ENCODE results near the gene SLX9.

The SLX9 gene

DNA sequence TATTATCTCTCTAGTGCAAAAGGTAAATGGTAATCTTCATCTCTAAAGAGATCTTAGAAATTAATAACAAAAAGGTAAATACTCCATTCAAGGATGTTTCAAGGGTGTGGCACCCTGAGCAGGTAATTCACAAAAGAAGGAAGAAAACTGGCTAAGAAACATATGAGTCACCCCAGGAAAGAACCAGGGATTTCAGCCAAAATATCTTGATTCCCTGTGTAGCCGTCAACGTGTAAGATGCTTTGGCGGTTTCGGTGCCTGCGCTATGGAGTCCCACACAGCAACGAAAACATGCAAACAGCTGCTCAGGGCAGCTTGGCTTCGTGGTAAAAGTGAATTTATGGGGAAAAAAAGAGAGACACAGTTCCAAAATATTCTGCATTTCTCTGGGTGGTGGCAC lies 22.9 kb upstream of the SLX9 start:
- no peak overlapping the region for H3K4me3 ChIP-seq (ENCODE audit: low read depth in 1 of 2, low read length in 2 of 2)
- peaks cover 32 to 35% of the 10 kb centered on the region in 2 donors for H3K4me1 ChIP-seq (ENCODE audit: control insufficient read depth in 1 of 2, insufficient read depth in 2 of 2, low read length in 2 of 2)

GRCh38 chr21:44917446-44918106 lies 22.3 kb upstream of the SLX9 start:
- Histone ChIP-seq H3K9ac (ENCODE audit: low read depth in 1 of 2, low read length in 2 of 2) (no peak overlapping the region), H3K36me3 (ENCODE audit: control insufficient read depth in 1 of 2, insufficient read depth in 2 of 2, low read length in 2 of 2) (no peaks in the 10 kb centered on the region), H3K27me3 (ENCODE audit: control insufficient read depth in 1 of 2, insufficient read depth in 2 of 2, low read length in 2 of 2) (peaks cover 5 to 21% of the 10 kb centered on the region in 2 donors), H3K4me1 (ENCODE audit: control insufficient read depth in 1 of 2, insufficient read depth in 2 of 2, low read length in 2 of 2) (peaks cover 26 to 28% of the 10 kb centered on the region in 2 donors), H3K27ac (ENCODE audit: low read depth, low read length) (no peak overlapping the region), H3K9me3 (ENCODE audit: control insufficient read depth in 1 of 2, low read length in 2 of 2) (no peaks in the 10 kb centered on the region), H3K4me3 (ENCODE audit: low read depth in 1 of 2, low read length in 2 of 2) (no peak overlapping the region)

More for the DNA sequence above, 22.9 kb upstream of the SLX9 start:
- H3K36me3 ChIP-seq (ENCODE audit: control insufficient read depth in 1 of 2, insufficient read depth in 2 of 2, low read length in 2 of 2), result no peaks in the 10 kb centered on the region
- no peak overlapping the region for H3K27ac ChIP-seq (ENCODE audit: low read depth, low read length)
- H3K9ac ChIP-seq (ENCODE audit: low read depth in 1 of 2, low read length in 2 of 2), result no peak overlapping the region
- H3K9me3 ChIP-seq (ENCODE audit: control insufficient read depth in 1 of 2, low read length in 2 of 2), result no peaks in the 10 kb centered on the region
- peaks cover 5 to 21% of the 10 kb centered on the region in 2 donors for H3K27me3 ChIP-seq (ENCODE audit: control insufficient read depth in 1 of 2, insufficient read depth in 2 of 2, low read length in 2 of 2)

- Histone ChIP-seq H3K36me3 (ENCODE audit: control insufficient read depth in 1 of 2, insufficient read depth in 2 of 2, low read length in 2 of 2) (no peaks in the 10 kb centered on the region), H3K27ac (ENCODE audit: low read depth, low read length) (no peak overlapping the region), H3K4me1 (ENCODE audit: control insufficient read depth in 1 of 2, insufficient read depth in 2 of 2, low read length in 2 of 2) (peaks cover 23 to 25% of the 10 kb centered on the region in 2 donors), H3K9ac (ENCODE audit: low read depth in 1 of 2, low read length in 2 of 2) (no peak overlapping the region), H3K27me3 (ENCODE audit: control insufficient read depth in 1 of 2, insufficient read depth in 2 of 2, low read length in 2 of 2) (peaks cover 5 to 24% of the 10 kb centered on the region in 2 donors), H3K9me3 (ENCODE audit: control insufficient read depth in 1 of 2, low read length in 2 of 2) (no peaks in the 10 kb centered on the region), H3K4me3 (ENCODE audit: low read depth in 1 of 2, low read length in 2 of 2) (no peak overlapping the region)
Observed at GRCh38 chr21:44918107-44918470, 21.7 kb upstream of the SLX9 start.

- Histone ChIP-seq H3K27ac (ENCODE audit: low read depth, low read length) (no peak overlapping the region), H3K4me3 (ENCODE audit: low read depth in 1 of 2, low read length in 2 of 2) (no peak overlapping the region), H3K4me1 (ENCODE audit: control insufficient read depth in 1 of 2, insufficient read depth in 2 of 2, low read length in 2 of 2) (peaks cover 18 to 20% of the 10 kb centered on the region in 2 donors), H3K36me3 (ENCODE audit: control insufficient read depth in 1 of 2, insufficient read depth in 2 of 2, low read length in 2 of 2) (no peaks in the 10 kb centered on the region), H3K27me3 (ENCODE audit: control insufficient read depth in 1 of 2, insufficient read depth in 2 of 2, low read length in 2 of 2) (peaks cover 5 to 25% of the 10 kb centered on the region in 2 donors), H3K9ac (ENCODE audit: low read depth in 1 of 2, low read length in 2 of 2) (peak overlapping the region in 1 of 2 donors; percentile 18), H3K9me3 (ENCODE audit: control insufficient read depth in 1 of 2, low read length in 2 of 2) (no peaks in the 10 kb centered on the region)
Observed at GRCh38 chr21:44918581-44919033, 21.2 kb upstream of the SLX9 start.

GRCh38 chr21:44919111-44919912 lies 20.5 kb upstream of the SLX9 start:
- Histone ChIP-seq H3K4me3 (ENCODE audit: low read depth in 1 of 2, low read length in 2 of 2) (peak overlapping the region; percentile 72 to 82), H3K4me1 (ENCODE audit: control insufficient read depth in 1 of 2, insufficient read depth in 2 of 2, low read length in 2 of 2) (peaks cover 12 to 17% of the 10 kb centered on the region in 2 donors), H3K27me3 (ENCODE audit: control insufficient read depth in 1 of 2, insufficient read depth in 2 of 2, low read length in 2 of 2) (peaks cover 5 to 25% of the 10 kb centered on the region in 2 donors), H3K9ac (ENCODE audit: low read depth in 1 of 2, low read length in 2 of 2) (peak overlapping the region; percentile 18 to 54), H3K27ac (ENCODE audit: low read depth, low read length) (no peak overlapping the region), H3K9me3 (ENCODE audit: control insufficient read depth in 1 of 2, low read length in 2 of 2) (no peaks in the 10 kb centered on the region), H3K36me3 (ENCODE audit: control insufficient read depth in 1 of 2, insufficient read depth in 2 of 2, low read length in 2 of 2) (no peaks in the 10 kb centered on the region)

DNA sequence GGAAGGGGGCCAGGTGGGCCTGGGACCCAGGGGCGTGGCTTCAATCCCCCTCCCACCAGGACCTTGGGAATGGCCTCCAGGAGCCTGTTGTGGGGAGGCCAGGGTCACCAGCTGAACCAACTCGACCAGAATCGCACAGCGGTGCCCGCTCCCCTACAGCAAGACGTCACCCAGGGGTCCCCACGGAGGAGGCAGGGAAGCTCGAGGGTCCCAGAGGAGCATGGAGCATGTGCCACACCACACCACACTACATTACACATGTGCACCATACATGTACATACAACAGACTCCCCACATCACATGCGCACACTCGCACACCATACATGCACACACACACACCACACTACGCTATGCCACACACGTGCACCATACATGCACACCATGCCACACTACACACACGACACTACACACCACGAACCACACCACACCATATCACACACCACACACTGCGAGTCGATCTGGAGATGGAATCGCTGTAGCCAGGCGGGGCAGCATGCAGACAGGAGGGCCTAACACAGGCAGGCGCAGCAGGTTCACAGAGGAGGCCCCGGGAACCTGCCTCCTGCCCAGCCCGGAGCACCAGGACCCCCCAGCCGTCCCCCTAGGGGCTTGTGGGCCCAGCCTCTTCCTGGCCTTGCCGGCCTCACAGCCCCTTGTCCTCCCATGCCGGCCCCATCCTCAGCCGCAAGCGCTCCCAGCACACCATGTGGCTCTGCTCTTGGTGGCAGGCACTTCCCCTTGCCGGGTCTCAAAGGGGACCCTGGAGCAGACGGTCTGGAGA lies 19.7 kb upstream of the SLX9 start:
- Histone ChIP-seq H3K4me1 (ENCODE audit: control insufficient read depth in 1 of 2, insufficient read depth in 2 of 2, low read length in 2 of 2) (peaks cover 12 to 17% of the 10 kb centered on the region in 2 donors), H3K9me3 (ENCODE audit: control insufficient read depth in 1 of 2, low read length in 2 of 2) (no peaks in the 10 kb centered on the region), H3K27ac (ENCODE audit: low read depth, low read length) (no peak overlapping the region), H3K27me3 (ENCODE audit: control insufficient read depth in 1 of 2, insufficient read depth in 2 of 2, low read length in 2 of 2) (peaks cover 5 to 25% of the 10 kb centered on the region in 2 donors), H3K36me3 (ENCODE audit: control insufficient read depth in 1 of 2, insufficient read depth in 2 of 2, low read length in 2 of 2) (no peaks in the 10 kb centered on the region), H3K4me3 (ENCODE audit: low read depth in 1 of 2, low read length in 2 of 2) (peak overlapping the region; percentile 72 to 82), H3K9ac (ENCODE audit: low read depth in 1 of 2, low read length in 2 of 2) (peak overlapping the region; percentile 48 to 54)

DNA sequence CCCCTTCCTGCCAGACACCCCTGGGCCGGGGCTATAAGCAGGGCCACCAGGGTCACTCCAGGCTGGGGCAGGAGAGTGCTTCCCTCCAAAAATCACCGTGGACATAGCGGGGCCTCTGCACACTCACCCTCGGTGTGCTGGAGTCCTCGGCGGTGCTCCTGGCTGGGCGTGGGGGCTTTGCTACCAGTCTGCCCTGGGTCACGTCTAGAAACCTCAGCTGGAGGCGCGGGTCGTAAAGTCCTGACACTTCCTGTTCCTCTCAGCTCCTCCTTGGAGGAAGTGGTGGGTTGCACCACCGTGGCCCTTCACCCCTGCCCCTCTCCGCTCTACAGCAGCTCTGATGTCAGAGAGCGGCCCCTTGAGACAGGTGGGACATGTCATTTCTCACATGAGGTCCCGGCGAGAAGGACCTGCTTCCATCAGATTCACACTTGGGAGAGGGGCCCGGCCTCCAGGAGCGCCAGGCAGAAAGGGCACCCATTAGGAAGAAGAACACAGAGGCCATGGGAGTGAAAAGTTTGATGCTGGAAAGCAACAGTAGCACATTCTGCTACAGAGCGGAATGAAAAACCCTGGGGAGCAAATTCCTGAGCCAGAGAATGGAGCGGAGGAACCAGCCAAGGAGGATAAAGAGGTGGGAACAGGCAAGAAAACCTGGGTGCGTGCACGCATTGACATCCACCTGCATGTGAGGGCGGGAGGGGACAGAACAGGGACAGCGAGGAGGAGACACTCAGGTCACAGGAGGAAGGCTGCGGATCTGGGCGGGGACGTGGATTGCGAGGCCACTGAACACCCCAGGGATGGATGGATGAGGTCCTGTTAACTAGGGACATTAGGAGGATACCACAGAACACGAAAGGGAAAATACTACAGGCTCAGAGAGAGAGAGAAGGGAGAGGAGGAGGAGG lies 18.9 kb upstream of the SLX9 start, which contains the start of gene ITGB2:
ITGB2 (minus strand) TSS at position 206 of the 911 bp plus-strand sequence. CDS start 10,117 bp downstream, outside the sequence.
- Histone ChIP-seq H3K4me1 (ENCODE audit: control insufficient read depth in 1 of 2, insufficient read depth in 2 of 2, low read length in 2 of 2) (peaks cover 12 to 17% of the 10 kb centered on the region in 2 donors), H3K4me3 (ENCODE audit: low read depth in 1 of 2, low read length in 2 of 2) (peak within 1 kb of the TSS; percentile 72 to 82), H3K9ac (ENCODE audit: low read depth in 1 of 2, low read length in 2 of 2) (peak within 1 kb of the TSS; percentile 48 to 54)

DNA sequence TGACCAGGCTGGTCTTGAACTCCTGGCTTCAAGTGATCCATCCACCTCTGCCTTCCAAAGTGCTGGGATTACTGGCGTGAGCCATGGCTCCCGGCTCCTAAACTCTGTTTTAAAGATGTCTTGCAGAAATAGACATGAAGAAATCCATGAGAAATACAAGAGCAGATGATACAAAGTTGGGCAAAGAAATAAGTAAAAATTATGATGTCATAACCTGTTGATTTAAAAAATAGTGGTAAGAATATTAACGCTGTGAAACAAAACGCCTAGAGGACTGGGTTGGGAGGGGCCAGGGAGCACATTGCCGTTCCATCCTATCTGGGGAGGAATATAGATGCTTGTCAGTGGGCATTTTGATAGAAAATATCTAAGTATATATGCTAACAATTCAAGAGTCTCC lies 17.9 kb upstream of the SLX9 start:
- no peak overlapping the region for H3K9ac ChIP-seq (ENCODE audit: low read depth in 1 of 2, low read length in 2 of 2)
- no peak overlapping the region for H3K27ac ChIP-seq (ENCODE audit: low read depth, low read length)
- H3K9me3 ChIP-seq (ENCODE audit: control insufficient read depth in 1 of 2, low read length in 2 of 2), result no peaks in the 10 kb centered on the region
- no peak overlapping the region for H3K4me3 ChIP-seq (ENCODE audit: low read depth in 1 of 2, low read length in 2 of 2)
- H3K36me3 ChIP-seq (ENCODE audit: control insufficient read depth in 1 of 2, insufficient read depth in 2 of 2, low read length in 2 of 2), result no peaks in the 10 kb centered on the region
- H3K27me3 ChIP-seq (ENCODE audit: control insufficient read depth in 1 of 2, insufficient read depth in 2 of 2, low read length in 2 of 2), result peaks cover 12 to 29% of the 10 kb centered on the region in 2 donors
- peaks cover 17 to 19% of the 10 kb centered on the region in 2 donors for H3K4me1 ChIP-seq (ENCODE audit: control insufficient read depth in 1 of 2, insufficient read depth in 2 of 2, low read length in 2 of 2)

More for the DNA sequence above, 18.9 kb upstream of the SLX9 start, which contains the start of gene ITGB2:
- peaks cover 5 to 25% of the 10 kb centered on the region in 2 donors for H3K27me3 ChIP-seq (ENCODE audit: control insufficient read depth in 1 of 2, insufficient read depth in 2 of 2, low read length in 2 of 2)
- H3K27ac ChIP-seq (ENCODE audit: low read depth, low read length), result no peak within 1 kb of the TSS
- no peaks in the 10 kb centered on the region for H3K9me3 ChIP-seq (ENCODE audit: control insufficient read depth in 1 of 2, low read length in 2 of 2)
- H3K36me3 ChIP-seq (ENCODE audit: control insufficient read depth in 1 of 2, insufficient read depth in 2 of 2, low read length in 2 of 2), result no peaks in the 10 kb centered on the region

GRCh38 chr21:44923480-44924084 lies 16.2 kb upstream of the SLX9 start:
- peaks cover 22 to 42% of the 10 kb centered on the region in 2 donors for H3K27me3 ChIP-seq (ENCODE audit: control insufficient read depth in 1 of 2, insufficient read depth in 2 of 2, low read length in 2 of 2)
- H3K9me3 ChIP-seq (ENCODE audit: control insufficient read depth in 1 of 2, low read length in 2 of 2), result no peaks in the 10 kb centered on the region
- H3K27ac ChIP-seq (ENCODE audit: low read depth, low read length), result no peak overlapping the region
- no peaks in the 10 kb centered on the region for H3K36me3 ChIP-seq (ENCODE audit: control insufficient read depth in 1 of 2, insufficient read depth in 2 of 2, low read length in 2 of 2)
- H3K4me1 ChIP-seq (ENCODE audit: control insufficient read depth in 1 of 2, insufficient read depth in 2 of 2, low read length in 2 of 2), result peaks cover 7 to 16% of the 10 kb centered on the region in 2 donors
- no peak overlapping the region for H3K9ac ChIP-seq (ENCODE audit: low read depth in 1 of 2, low read length in 2 of 2)
- no peak overlapping the region for H3K4me3 ChIP-seq (ENCODE audit: low read depth in 1 of 2, low read length in 2 of 2)

Measured in duodenal mucosa (tissue), 2 donors.